GM12801 (cell line): ENCODE data around the gene GORASP1.

ENCODE experiments used
- TF ChIP-seq, protein P1 (sequence below): IDR thresholded peaks from one replicate; pipeline ENCODE4 v1.5.1; 2011; ENCODE audit warnings: control low read depth; ENCODE audit not compliant: insufficient read length; ENCODE audit errors: extremely low read depth

Gene GORASP1

DNA sequence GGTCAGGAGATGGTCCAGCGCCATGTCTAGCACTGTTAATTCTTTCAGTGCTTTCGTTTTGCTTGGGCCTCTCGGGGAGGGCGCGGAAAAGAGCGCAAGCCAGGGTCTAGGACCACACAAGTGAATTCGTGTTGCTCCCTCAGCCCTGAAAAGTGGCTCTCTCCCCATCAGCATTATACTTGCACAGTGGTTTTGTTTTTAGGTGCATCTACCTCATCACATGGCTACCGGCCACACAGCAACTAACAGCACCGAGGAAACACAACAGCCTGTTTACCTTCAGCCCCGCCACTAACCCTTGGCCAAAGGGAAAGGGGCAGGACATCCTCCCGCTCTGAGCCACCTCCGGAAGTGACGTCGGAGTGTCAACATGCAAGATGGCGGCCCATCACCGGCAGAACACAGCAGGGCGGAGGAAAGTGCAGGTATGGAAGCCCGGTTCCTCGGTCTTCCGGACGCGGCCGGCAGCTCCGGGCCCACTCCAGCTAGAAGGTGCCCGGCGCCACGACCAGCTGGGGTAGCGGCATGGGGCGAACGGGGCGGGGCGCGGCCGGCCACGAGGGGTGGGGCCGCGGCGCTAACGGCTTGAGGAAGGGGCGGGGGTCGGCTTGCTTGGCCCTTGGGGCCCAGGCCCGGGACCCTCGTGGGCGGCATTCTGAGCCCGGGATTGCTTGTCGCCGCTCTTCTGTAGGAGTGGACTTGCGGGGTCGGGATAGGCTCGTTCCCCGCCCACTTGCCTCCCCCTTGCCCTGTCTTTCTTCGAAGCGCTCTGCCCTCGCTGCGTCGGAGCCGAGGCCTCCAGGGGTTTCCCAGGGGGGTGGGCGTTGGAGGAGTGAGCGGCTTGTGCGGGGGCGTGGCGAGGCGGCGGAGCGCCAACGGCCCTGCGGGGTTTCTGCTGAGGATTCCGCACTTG is 55.5 kb downstream of the GORASP1 start, which contains the start of the genes SCN11A and WDR48:
Gene SCN11A (minus strand): TSS at position 296 of the 913 bp plus-strand sequence. CDS start 101,582 bp downstream, outside the sequence.
Gene WDR48 (plus strand): TSS at position 368 of the 913 bp plus-strand sequence. CDS start 10 bp downstream, at position 378.
- TF ChIP-seq, protein P1, sequence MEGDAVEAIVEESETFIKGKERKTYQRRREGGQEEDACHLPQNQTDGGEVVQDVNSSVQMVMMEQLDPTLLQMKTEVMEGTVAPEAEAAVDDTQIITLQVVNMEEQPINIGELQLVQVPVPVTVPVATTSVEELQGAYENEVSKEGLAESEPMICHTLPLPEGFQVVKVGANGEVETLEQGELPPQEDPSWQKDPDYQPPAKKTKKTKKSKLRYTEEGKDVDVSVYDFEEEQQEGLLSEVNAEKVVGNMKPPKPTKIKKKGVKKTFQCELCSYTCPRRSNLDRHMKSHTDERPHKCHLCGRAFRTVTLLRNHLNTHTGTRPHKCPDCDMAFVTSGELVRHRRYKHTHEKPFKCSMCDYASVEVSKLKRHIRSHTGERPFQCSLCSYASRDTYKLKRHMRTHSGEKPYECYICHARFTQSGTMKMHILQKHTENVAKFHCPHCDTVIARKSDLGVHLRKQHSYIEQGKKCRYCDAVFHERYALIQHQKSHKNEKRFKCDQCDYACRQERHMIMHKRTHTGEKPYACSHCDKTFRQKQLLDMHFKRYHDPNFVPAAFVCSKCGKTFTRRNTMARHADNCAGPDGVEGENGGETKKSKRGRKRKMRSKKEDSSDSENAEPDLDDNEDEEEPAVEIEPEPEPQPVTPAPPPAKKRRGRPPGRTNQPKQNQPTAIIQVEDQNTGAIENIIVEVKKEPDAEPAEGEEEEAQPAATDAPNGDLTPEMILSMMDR, result no peak

- TF ChIP-seq, protein P1, result no peak
These were observed 57.4 kb downstream of the GORASP1 start for GRCh38 chr3:39050029-39050428.
